SK-MEL-5 (cell line): ENCODE data around the gene SSRP1. TPM values are rescaled to one million over a fixed set of nuclear protein-coding genes. Genes with fewer than 3 reads are reported as not detected.
"Not testable (repeated sequence)": the region's sequence is repeated elsewhere in the genome, so short reads cannot be mapped to it uniquely, and the experiment has no call there.

Source experiments
- DNase-seq: peaks from one replicate; pipeline ENCODE4 v3.0.0-alpha.2; 2016; ENCODE audit warnings: low read depth, low spot score
- in situ Hi-C: cut with HindIII; loops from 2 replicates; pipeline ENCODE4 v1.10.0; 2016; ENCODE audit warnings: low sequenced_read_pairs, high pct_unique_total_duplicates, low pct_unique_long_range_greater_than_20kb
- total RNA-seq: library from RNA; depleted of rRNA; stranded (reverse); fragments of >200 nt; shearing (Covaris generic); gene quantifications from 2 replicates; pipeline ENCODE4 v1.2.3, GENCODE V29; 2014

Gene SSRP1
- total RNA-seq, 1 experiment from 2014 or later, result 71.2 TPM

- in situ Hi-C loops, result no loop called here
- DNase-seq, result no peak
Observed at GRCh38 chr11:57344826-57345225, 9.1 kb upstream of the SSRP1 start.

GRCh38 chr11:57343825-57344224 is 8.1 kb upstream of the SSRP1 start:
- in situ Hi-C loops, result no loop called here
- no peak for DNase-seq

GRCh38 chr11:57342702-57343101 is 7.0 kb upstream of the SSRP1 start:
- in situ Hi-C loops, result no loop called here
- DNase-seq, result no peak

- in situ Hi-C loops, result no loop called here
- DNase-seq, result no peak
Observed at GRCh38 chr11:57341250-57341808, 5.6 kb upstream of the SSRP1 start.

- peak; percentile 52 for DNase-seq
- in situ Hi-C loops, result no loop called here
Observed at GRCh38 chr11:57340039-57340615, 4.4 kb upstream of the SSRP1 start.

GRCh38 chr11:57339328-57339727 is 3.6 kb upstream of the SSRP1 start:
- in situ Hi-C loops, result no loop called here
- DNase-seq, result no peak

- no peak for DNase-seq
- in situ Hi-C loops, result no loop called here
Observed at GRCh38 chr11:57338142-57338541, 2.5 kb upstream of the SSRP1 start, which contains the start of gene P2RX3. Gene P2RX3 (plus strand): TSS chr11:57338352. CDS start chr11:57338551, 199 bp downstream.

- DNase-seq, in situ Hi-C loops: not testable (repeated sequence)
Observed at GRCh38 chr11:57336856-57337255, 1.2 kb upstream of the SSRP1 start.

- DNase-seq, result no peak
- in situ Hi-C loops, result no loop called here
Observed at GRCh38 chr11:57336111-57336666, 497 bp upstream of the SSRP1 start.

- in situ Hi-C loops, result no loop called here
- no peak for DNase-seq
Observed at GRCh38 chr11:57335023-57335342, 709 bp downstream of the SSRP1 start.

- DNase-seq, result no peak
- in situ Hi-C loops, result no loop called here
Observed at GRCh38 chr11:57332694-57333440, 2.8 kb downstream of the SSRP1 start.

GRCh38 chr11:57331720-57332119 is 4.0 kb downstream of the SSRP1 start:
- in situ Hi-C loops, result no loop called here
- DNase-seq, result no peak

- DNase-seq, result no peak
- in situ Hi-C loops, result no loop called here
Observed at GRCh38 chr11:57330029-57330428, 5.7 kb downstream of the SSRP1 start.

- in situ Hi-C loops, result no loop called here
- DNase-seq, result no peak
Observed at GRCh38 chr11:57327721-57328120, 8.0 kb downstream of the SSRP1 start.

GRCh38 chr11:57325735-57326048 is 10.0 kb downstream of the SSRP1 start:
- in situ Hi-C loops, result no loop called here
- DNase-seq, result peak; percentile 33

GRCh38 chr11:57324886-57325734 is 10.6 kb downstream of the SSRP1 start, which contains the start of gene TNKS1BP1:
Gene TNKS1BP1 (minus strand): TSS chr11:57324952. CDS start chr11:57321885, 3,067 bp downstream.
- in situ Hi-C loops, result no loop called here
- DNase-seq, result peak; percentile 94

- peak; percentile 19 for DNase-seq
- in situ Hi-C loops, result no loop called here
Observed at GRCh38 chr11:57324154-57324885, 11.4 kb downstream of the SSRP1 start.

GRCh38 chr11:57323855-57324153 is 11.9 kb downstream of the SSRP1 start:
- DNase-seq, result no peak
- in situ Hi-C loops, result no loop called here
